ENCODE results near the gene HIVEP1.
A peak's percentile ranks its signal among the peaks of the same experiment; 100 is the strongest.

The HIVEP1 gene

GRCh38 chr6:12185081-12185673 is 173.1 kb downstream of the HIVEP1 start:
- TF ChIP-seq, protein P1, sequence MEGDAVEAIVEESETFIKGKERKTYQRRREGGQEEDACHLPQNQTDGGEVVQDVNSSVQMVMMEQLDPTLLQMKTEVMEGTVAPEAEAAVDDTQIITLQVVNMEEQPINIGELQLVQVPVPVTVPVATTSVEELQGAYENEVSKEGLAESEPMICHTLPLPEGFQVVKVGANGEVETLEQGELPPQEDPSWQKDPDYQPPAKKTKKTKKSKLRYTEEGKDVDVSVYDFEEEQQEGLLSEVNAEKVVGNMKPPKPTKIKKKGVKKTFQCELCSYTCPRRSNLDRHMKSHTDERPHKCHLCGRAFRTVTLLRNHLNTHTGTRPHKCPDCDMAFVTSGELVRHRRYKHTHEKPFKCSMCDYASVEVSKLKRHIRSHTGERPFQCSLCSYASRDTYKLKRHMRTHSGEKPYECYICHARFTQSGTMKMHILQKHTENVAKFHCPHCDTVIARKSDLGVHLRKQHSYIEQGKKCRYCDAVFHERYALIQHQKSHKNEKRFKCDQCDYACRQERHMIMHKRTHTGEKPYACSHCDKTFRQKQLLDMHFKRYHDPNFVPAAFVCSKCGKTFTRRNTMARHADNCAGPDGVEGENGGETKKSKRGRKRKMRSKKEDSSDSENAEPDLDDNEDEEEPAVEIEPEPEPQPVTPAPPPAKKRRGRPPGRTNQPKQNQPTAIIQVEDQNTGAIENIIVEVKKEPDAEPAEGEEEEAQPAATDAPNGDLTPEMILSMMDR (conservative IDR thresholded peaks at IDR 0.05; ENCODE audit: control insufficient read depth, insufficient read depth, low read depth, low read length), result no peak
- no peak overlapping the region for H3K4me3 ChIP-seq (ENCODE audit: control insufficient read depth, low read depth, low read length)
- DNase-seq (ENCODE audit: low read depth), result no peak

- no peak for DNase-seq (ENCODE audit: low read depth)
- TF ChIP-seq, protein P1 (conservative IDR thresholded peaks at IDR 0.05; ENCODE audit: control insufficient read depth, insufficient read depth, low read depth, low read length), result no peak
- no peak overlapping the region for H3K4me3 ChIP-seq (ENCODE audit: control insufficient read depth, low read depth, low read length)
Observed at GRCh38 chr6:12186528-12186927, 174.4 kb downstream of the HIVEP1 start.

- H3K4me3 ChIP-seq (ENCODE audit: control insufficient read depth, low read depth, low read length), result no peak overlapping the region
- no peak for DNase-seq (ENCODE audit: low read depth)
- TF ChIP-seq, protein P1 (conservative IDR thresholded peaks at IDR 0.05; ENCODE audit: control insufficient read depth, insufficient read depth, low read depth, low read length), result no peak
Observed at GRCh38 chr6:12189150-12189549, 177.0 kb downstream of the HIVEP1 start.

- no peak overlapping the region for H3K4me3 ChIP-seq (ENCODE audit: control insufficient read depth, low read depth, low read length)
- TF ChIP-seq, protein P1 (conservative IDR thresholded peaks at IDR 0.05; ENCODE audit: control insufficient read depth, insufficient read depth, low read depth, low read length), result no peak
- DNase-seq (ENCODE audit: low read depth), result no peak
Observed at GRCh38 chr6:12189661-12190060, 177.5 kb downstream of the HIVEP1 start.

DNA sequence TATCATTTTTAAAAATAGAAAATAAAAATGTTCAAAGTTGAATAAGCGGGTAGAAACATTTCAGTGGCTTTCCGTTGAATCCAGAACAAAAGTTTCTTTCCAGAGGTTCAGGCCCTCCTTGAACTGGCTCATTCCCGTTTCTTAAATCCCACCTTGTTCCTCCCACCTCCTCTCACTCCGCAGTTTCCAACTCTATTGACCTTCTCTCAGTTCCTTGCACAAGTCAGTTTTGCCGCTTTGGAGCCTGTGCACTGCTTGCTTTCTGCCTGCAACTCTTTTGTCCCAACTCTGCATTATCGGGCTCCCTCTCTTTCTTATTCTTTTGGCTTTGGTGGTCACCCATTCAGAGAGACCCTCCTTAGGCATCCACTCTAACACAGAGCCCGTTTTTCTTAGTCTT is 178.1 kb downstream of the HIVEP1 start:
- no peak for DNase-seq (ENCODE audit: low read depth)
- H3K4me3 ChIP-seq (ENCODE audit: control insufficient read depth, low read depth, low read length), result no peak overlapping the region
- TF ChIP-seq, protein P1 (conservative IDR thresholded peaks at IDR 0.05; ENCODE audit: control insufficient read depth, insufficient read depth, low read depth, low read length), result no peak

DNA sequence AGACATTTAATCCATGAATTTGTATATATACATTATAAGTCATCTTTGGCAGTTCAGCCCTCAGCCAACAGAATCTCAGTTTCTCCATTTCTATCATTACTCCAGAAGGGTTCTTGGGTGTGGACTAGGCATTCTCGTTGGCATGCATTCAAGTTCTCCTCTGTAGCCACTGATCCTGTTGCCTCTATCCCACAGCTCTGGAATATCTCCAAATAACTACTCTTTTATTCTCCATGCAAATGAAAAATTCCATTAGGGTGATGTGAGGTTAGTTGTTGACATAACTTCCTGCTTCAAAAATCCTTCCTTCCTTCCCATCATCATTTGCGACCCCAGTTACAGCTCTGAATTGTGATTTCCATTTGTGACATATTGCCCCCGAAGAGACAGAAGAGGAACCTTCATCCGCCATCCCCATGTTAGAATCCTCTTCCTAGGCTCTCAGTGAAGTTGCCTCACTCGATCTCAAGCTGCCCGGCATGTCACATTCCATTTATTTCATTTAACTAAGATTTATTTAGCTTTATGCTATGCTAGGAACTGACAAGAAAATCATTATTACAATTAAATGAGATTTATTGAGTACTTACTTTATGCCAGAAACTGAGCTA is 184.3 kb downstream of the HIVEP1 start:
- DNase-seq (ENCODE audit: low read depth), result peak; percentile 25
- H3K4me3 ChIP-seq (ENCODE audit: control insufficient read depth, low read depth, low read length), result no peak overlapping the region
- TF ChIP-seq, protein P1 (conservative IDR thresholded peaks at IDR 0.05; ENCODE audit: control insufficient read depth, insufficient read depth, low read depth, low read length), result no peak

Measured in fibroblast of mammary gland (primary cell).